ENCODE measurements around the gene NR2F6.

Gene NR2F6

DNA sequence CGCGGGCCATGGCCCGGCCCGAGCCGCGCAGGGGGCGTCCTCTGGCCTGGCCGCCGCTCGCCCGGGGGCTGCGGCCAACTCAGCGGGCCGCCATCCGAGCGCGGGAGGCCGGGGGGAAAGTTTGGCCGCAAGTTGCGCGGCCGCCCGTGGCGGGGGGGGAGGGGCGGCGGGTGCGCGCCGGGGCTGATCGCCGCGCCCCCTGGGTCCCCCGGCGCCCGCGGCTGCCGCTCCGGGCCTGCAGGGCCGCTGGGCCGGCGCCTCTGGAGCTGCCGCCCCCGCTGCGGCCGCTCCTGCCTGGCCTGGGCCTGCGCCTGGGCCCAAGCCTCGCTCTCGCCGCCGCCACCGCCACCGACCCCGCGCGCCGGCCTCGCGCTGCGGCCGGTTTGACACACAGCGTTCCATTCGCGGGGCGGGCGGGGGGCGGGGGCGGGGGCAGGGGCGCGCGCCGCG lies at the start of gene NR2F6:
TSS of gene NR2F6 (minus strand) at position 385 of the 450 bp plus-strand sequence. CDS start 699 bp downstream, outside the sequence.
- Histone ChIP-seq H3K9me3 (ENCODE audit: severe bottlenecking) (no peaks in the 10 kb centered on the region), H3K36me3 (ENCODE audit: low read depth) (peaks cover 11% of the 10 kb centered on the region), H3K27ac (ENCODE audit: poor library complexity, severe bottlenecking) (peak within 1 kb of the TSS; percentile 84), H3K4me1 (ENCODE audit: insufficient read depth, poor library complexity, severe bottlenecking) (peaks cover 42% of the 10 kb centered on the region), H3K4me3 (ENCODE audit: severe bottlenecking) (peak within 1 kb of the TSS; percentile 77), H3K27me3 (ENCODE audit: insufficient read depth, poor library complexity, severe bottlenecking) (no peaks in the 10 kb centered on the region)
- ATAC-seq (ENCODE audit: low read depth) (no peak), DNase-seq (ENCODE audit: low spot score) (no peak)
- TF ChIP-seq, protein P1, sequence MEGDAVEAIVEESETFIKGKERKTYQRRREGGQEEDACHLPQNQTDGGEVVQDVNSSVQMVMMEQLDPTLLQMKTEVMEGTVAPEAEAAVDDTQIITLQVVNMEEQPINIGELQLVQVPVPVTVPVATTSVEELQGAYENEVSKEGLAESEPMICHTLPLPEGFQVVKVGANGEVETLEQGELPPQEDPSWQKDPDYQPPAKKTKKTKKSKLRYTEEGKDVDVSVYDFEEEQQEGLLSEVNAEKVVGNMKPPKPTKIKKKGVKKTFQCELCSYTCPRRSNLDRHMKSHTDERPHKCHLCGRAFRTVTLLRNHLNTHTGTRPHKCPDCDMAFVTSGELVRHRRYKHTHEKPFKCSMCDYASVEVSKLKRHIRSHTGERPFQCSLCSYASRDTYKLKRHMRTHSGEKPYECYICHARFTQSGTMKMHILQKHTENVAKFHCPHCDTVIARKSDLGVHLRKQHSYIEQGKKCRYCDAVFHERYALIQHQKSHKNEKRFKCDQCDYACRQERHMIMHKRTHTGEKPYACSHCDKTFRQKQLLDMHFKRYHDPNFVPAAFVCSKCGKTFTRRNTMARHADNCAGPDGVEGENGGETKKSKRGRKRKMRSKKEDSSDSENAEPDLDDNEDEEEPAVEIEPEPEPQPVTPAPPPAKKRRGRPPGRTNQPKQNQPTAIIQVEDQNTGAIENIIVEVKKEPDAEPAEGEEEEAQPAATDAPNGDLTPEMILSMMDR (IDR thresholded peaks at IDR 0.05; ENCODE audit: poor library complexity, severe bottlenecking), result no peak

DNA sequence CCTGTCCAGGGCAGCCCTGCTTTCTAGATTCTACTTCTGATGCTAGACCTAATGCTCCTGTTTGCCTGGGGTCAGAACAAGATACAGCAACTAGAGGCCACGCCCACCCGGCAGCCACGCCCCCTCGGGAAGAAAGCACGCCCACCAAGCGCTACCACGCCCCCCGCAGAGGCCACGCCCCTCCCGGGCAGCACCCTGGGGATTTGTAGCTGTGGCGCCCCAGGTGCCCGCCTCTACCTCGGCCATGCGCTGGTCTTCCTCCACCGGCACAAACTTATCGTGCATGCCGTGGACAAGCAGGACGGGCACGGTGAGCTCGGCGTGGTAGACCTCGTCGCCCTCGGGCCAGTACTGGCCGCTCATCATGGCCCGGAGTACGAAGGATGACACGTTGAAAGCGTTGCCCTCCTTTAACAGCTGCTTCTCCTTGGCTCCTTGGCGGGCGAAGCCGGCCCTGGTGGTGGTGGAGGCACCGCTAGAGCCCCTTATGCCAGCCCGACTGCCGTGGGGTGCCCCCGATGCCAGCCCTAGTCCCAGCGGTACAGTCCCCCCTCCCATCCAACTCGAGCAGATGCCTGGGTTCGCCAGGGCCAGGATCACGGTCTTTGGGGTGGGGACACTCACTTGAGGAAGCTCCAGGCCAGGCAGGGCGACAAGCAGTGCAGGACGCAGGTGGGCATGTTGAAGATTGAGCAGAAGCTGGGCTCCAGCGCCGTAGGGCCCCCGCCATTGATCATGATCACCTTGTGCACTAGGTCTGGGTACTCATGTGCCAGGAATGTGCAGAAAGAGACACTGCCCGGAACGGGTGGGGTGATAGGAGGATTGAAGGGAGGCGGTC lies 48.6 kb upstream of the NR2F6 start:
- Histone ChIP-seq H3K4me3 (ENCODE audit: severe bottlenecking) (no peak overlapping the region), H3K27me3 (ENCODE audit: insufficient read depth, poor library complexity, severe bottlenecking) (no peaks in the 10 kb centered on the region), H3K9me3 (ENCODE audit: severe bottlenecking) (no peaks in the 10 kb centered on the region), H3K36me3 (ENCODE audit: low read depth) (peaks cover 22% of the 10 kb centered on the region), H3K4me1 (ENCODE audit: insufficient read depth, poor library complexity, severe bottlenecking) (peaks cover 7% of the 10 kb centered on the region), H3K27ac (ENCODE audit: poor library complexity, severe bottlenecking) (no peak overlapping the region)
- TF ChIP-seq, protein P1 (IDR thresholded peaks at IDR 0.05; ENCODE audit: poor library complexity, severe bottlenecking), result no peak
- ATAC-seq (ENCODE audit: low read depth) (no peak), DNase-seq (ENCODE audit: low spot score) (no peak)

DNA sequence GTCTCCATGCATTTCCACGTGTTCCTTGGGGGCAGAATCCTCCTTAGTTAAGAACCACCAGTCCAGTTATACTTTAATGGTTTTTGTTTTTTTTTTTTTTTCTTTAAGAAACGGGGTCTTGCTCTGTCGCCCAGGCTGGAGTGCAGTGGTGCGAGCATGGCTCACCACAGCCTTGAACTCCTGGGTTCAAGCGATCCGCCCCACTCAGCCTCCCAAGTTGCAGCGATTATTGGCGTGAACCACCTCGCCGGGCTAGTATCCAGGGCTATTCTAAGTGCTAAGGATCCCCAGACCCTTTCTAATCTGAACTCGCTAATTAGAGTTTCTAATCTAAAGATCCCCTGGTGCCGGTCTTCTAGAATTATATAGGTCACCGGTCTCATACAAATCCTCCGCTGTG lies 47.9 kb upstream of the NR2F6 start:
- Histone ChIP-seq H3K4me3 (ENCODE audit: severe bottlenecking) (no peak overlapping the region), H3K36me3 (ENCODE audit: low read depth) (peaks cover 17% of the 10 kb centered on the region)

DNA sequence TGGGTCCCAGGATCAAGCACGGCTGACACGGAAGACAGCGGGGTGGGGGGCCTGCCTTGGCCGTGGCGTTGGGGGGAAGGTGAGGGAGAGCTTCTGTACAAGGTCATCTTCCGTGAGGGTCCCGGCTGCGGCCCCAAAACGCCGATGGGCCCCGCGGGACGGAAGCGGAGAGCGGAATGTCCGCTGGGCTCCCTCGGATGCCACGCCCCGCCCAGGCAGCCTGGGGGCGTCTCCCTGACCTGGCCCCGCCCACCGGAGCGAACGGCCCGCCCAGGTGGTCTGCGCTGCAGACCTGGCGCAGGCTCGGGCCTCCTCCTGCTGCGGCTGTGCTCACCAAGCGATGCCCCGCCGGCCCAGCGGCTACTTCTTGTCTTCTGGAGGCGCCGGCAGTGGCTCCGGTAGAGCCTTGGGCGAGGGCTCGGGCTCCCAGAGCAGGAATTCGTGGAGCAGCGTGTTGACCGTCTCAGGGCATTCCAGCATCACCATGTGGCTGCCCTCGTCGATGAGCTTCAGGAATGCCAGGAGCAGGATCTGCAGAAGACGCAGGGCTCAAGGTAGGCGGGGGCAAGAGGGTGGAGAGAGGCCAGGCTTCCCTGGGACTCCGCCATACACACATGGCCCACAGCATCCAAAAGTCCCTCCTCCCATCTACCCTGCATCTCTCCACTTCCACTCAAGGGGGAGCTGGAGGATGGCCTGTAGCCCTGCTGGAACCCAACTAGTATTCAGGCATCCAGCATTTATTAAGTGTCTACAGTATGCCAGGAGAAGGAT lies 46.8 kb upstream of the NR2F6 start:
- Histone ChIP-seq H3K4me3 (ENCODE audit: severe bottlenecking) (peak overlapping the region; percentile 38), H3K4me1 (ENCODE audit: insufficient read depth, poor library complexity, severe bottlenecking) (peaks cover 7% of the 10 kb centered on the region), H3K27me3 (ENCODE audit: insufficient read depth, poor library complexity, severe bottlenecking) (no peaks in the 10 kb centered on the region), H3K27ac (ENCODE audit: poor library complexity, severe bottlenecking) (peak overlapping the region; percentile 55), H3K9me3 (ENCODE audit: severe bottlenecking) (no peaks in the 10 kb centered on the region), H3K36me3 (ENCODE audit: low read depth) (peaks cover 9% of the 10 kb centered on the region)
- TF ChIP-seq, protein P1 (IDR thresholded peaks at IDR 0.05; ENCODE audit: poor library complexity, severe bottlenecking), result peak; percentile 88
- ATAC-seq (ENCODE audit: low read depth) (peak; percentile 87), DNase-seq (ENCODE audit: low spot score) (peak; percentile 90)

More for the DNA sequence above, 47.9 kb upstream of the NR2F6 start:
- ATAC-seq (ENCODE audit: low read depth) (no peak), DNase-seq (ENCODE audit: low spot score) (no peak)
- Histone ChIP-seq H3K9me3 (ENCODE audit: severe bottlenecking) (no peaks in the 10 kb centered on the region), H3K27ac (ENCODE audit: poor library complexity, severe bottlenecking) (peak overlapping the region; percentile 55), H3K4me1 (ENCODE audit: insufficient read depth, poor library complexity, severe bottlenecking) (peaks cover 7% of the 10 kb centered on the region), H3K27me3 (ENCODE audit: insufficient read depth, poor library complexity, severe bottlenecking) (no peaks in the 10 kb centered on the region)
- TF ChIP-seq, protein P1 (IDR thresholded peaks at IDR 0.05; ENCODE audit: poor library complexity, severe bottlenecking), result no peak

Measured in RWPE2 (cell line).